Measurements from ENCODE around the gene NOS3. TPM values are rescaled to one million over a fixed set of nuclear protein-coding genes. Genes with fewer than 3 reads are reported as not detected.

NOS3 gene
- total RNA-seq, 1 experiment from 2014 or later, result not detected

GRCh38 chr7:150952331-150953050 is 38.3 kb upstream of the NOS3 start:
- no peak for DNase-seq (ENCODE audit: low read depth)

- DNase-seq (ENCODE audit: low read depth), result no peak
These were observed 37.5 kb upstream of the NOS3 start for GRCh38 chr7:150953061-150953997.

- DNase-seq (ENCODE audit: low read depth), result no peak
These were observed 36.4 kb upstream of the NOS3 start for GRCh38 chr7:150954201-150954985.

GRCh38 chr7:150954986-150955518 is 35.8 kb upstream of the NOS3 start:
- DNase-seq (ENCODE audit: low read depth), result no peak

GRCh38 chr7:150955519-150956394 is 35.1 kb upstream of the NOS3 start:
- no peak for DNase-seq (ENCODE audit: low read depth)

- DNase-seq (ENCODE audit: low read depth), result no peak
These were observed 34.3 kb upstream of the NOS3 start for GRCh38 chr7:150956395-150957132.

GRCh38 chr7:150957133-150958020 is 33.4 kb upstream of the NOS3 start:
- no peak for DNase-seq (ENCODE audit: low read depth)

- no peak for DNase-seq (ENCODE audit: low read depth)
These were observed 32.7 kb upstream of the NOS3 start for GRCh38 chr7:150958062-150958552.

GRCh38 chr7:150958597-150958996 is 32.2 kb upstream of the NOS3 start:
- DNase-seq (ENCODE audit: low read depth), result no peak

GRCh38 chr7:150959081-150959480 is 31.7 kb upstream of the NOS3 start:
- DNase-seq (ENCODE audit: low read depth), result no peak

- no peak for DNase-seq (ENCODE audit: low read depth)
These were observed 30.8 kb upstream of the NOS3 start for GRCh38 chr7:150959739-150960734.

GRCh38 chr7:150961510-150962289 is 29.1 kb upstream of the NOS3 start:
- DNase-seq (ENCODE audit: low read depth), result no peak

- DNase-seq (ENCODE audit: low read depth), result no peak
These were observed 28.6 kb upstream of the NOS3 start for GRCh38 chr7:150962290-150962552.

- no peak for DNase-seq (ENCODE audit: low read depth)
These were observed 28.0 kb upstream of the NOS3 start for GRCh38 chr7:150962553-150963399.

GRCh38 chr7:150963707-150964559 is 26.9 kb upstream of the NOS3 start:
- DNase-seq (ENCODE audit: low read depth), result no peak
